Transverse colon (tissue), 4 donors: ENCODE results near the gene SYNGR1. TPM values are rescaled to one million over a fixed set of nuclear protein-coding genes. Genes with fewer than 3 reads are reported as not detected.

Experiments
- DNase-seq: peaks from one replicate; pipeline ENCODE4 v3.0.0-alpha.2; 2019
- H3K27ac ChIP-seq, 4 donors: fragments of 200-600 bp; sonication (generic); 2 replicates each; pipeline ENCODE4 v1.5.1; 2016 to 2018; ENCODE audit warnings: inconsistent platforms in 4 of 4
- H3K27me3 ChIP-seq: fragments of 200-600 bp; sonication (generic); 2 replicates; pipeline ENCODE4 v1.5.1; 2017; ENCODE audit warnings: inconsistent platforms
- H3K36me3 ChIP-seq, 4 donors: fragments of 200-600 bp; sonication (generic); 2 replicates each; pipeline ENCODE4 v1.5.1; 2017 to 2019; ENCODE audit warnings: inconsistent platforms in 4 of 4
- H3K4me1 ChIP-seq, 4 donors: fragments of 200-600 bp; sonication (generic); 2 replicates each; pipeline ENCODE4 v1.5.1; 2017 to 2020; ENCODE audit warnings: inconsistent platforms in 4 of 4
- H3K4me3 ChIP-seq, 4 donors: fragments of 200-600 bp; sonication (generic); 1 replicate in 1 of 4; 2 replicates in 3 of 4; pipeline versions ENCODE4 v1.5.1 to v1.6.1; 2017 to 2019; ENCODE audit warnings: inconsistent platforms in 4 of 4
- H3K9me3 ChIP-seq, 2 donors: fragments of 200-600 bp; sonication (generic); 2 replicates each; pipeline ENCODE4 v1.5.1; 2017 to 2019; ENCODE audit warnings: inconsistent platforms in 2 of 2
- EP300 ChIP-seq: sonication (generic); formaldehyde crosslinking; IDR thresholded peaks from one replicate; pipeline ENCODE4 v1.6.1; 2017; ENCODE audit warnings: antibody characterized with exemption, low read depth
- POLR2A ChIP-seq: fragments of 450-650 bp; IDR thresholded peaks from one replicate; pipeline ENCODE4 v1.6.1; 2016; ENCODE audit warnings: antibody characterized with exemption, mild to moderate bottlenecking, moderate library complexity
- POLR2AphosphoS5 ChIP-seq, 3 donors: sonication (generic); formaldehyde crosslinking; IDR thresholded peaks; one replicate each; pipeline ENCODE4 v1.6.1; 2016; ENCODE audit warnings: antibody characterized with exemption in 3 of 3
- WGBS, 2 donors: methylation state at CpG; one replicate each; pipeline ENCODE4 v1.1.5; 2018; ENCODE audit warnings: low coverage in 1 of 2; 5-methylcytosine and 5-hydroxymethylcytosine counted together
- in situ Hi-C, 4 donors: fragments of 200-750 bp; cut with MboI; loops; one replicate each; pipeline versions ENCODE4 v1.15.0 to v1.15.1; 2017; ENCODE audit warnings: low sequenced_read_pairs in 3 of 4, low pct_ligation_motif_present in 1 of 4, low pct_unique_long_range_greater_than_20kb in 1 of 4
- intact Hi-C: fragments of 100-400 bp; cut with DNase I; formaldehyde crosslinking; loops from one replicate; pipeline ENCODE4 v1.15.1; 2023; ENCODE audit warnings: low total_unique reads
- total RNA-seq, 4 donors: library from RNA; depleted of rRNA; stranded (reverse); fragments of >200 nt; gene quantifications; one replicate each; pipeline ENCODE4 v1.1.0, GENCODE V29; 2016
- TF ChIP-seq, protein P1 (sequence below), 5 experiments: fragments of 200-600 bp in 3 of 5; fragments of 450-650 bp in 2 of 5; sonication (generic) in 3 of 5; IDR thresholded peaks; 1 replicate in 2 of 5; 2 replicates in 3 of 5; pipeline ENCODE4 v1.5.1; 2016 to 2017; ENCODE audit warnings: antibody characterized with exemption in 5 of 5, inconsistent platforms in 3 of 5, mild to moderate bottlenecking in 2 of 5, moderate library complexity in 1 of 5

SYNGR1 gene
- total RNA-seq, 4 donors from 2014 or later = 6.7 to 10.5 (median 8.0) TPM

- H3K27me3 ChIP-seq = peaks cover 5% of the 10 kb centered on the region
- H3K9me3 ChIP-seq = no peaks in the 10 kb centered on the region
- H3K4me3 ChIP-seq = no peak overlapping the region
- H3K27ac ChIP-seq = no peak overlapping the region
- in situ Hi-C loops (loop anchor here in 3 of 4 donors (10.0 to 25.0 kb wide), 2 partner anchors 128 to 290 kb away; partner anchors contain the start of genes APOBEC3C (in 2 of the 3) and APOBEC3D (in 2 of the 3)), intact Hi-C loops (no loop called here)
- H3K36me3 ChIP-seq = no peaks in the 10 kb centered on the region
- no peak for DNase-seq
- 84 to 100% methylated on average over 1 to 2 of the region's 2 CpGs for WGBS, 2 donors
- TF ChIP-seq POLR2A (no peak), EP300 (no peak), POLR2AphosphoS5 (IDR thresholded peaks at IDR 0.05) (no peak)
- TF ChIP-seq, protein P1, sequence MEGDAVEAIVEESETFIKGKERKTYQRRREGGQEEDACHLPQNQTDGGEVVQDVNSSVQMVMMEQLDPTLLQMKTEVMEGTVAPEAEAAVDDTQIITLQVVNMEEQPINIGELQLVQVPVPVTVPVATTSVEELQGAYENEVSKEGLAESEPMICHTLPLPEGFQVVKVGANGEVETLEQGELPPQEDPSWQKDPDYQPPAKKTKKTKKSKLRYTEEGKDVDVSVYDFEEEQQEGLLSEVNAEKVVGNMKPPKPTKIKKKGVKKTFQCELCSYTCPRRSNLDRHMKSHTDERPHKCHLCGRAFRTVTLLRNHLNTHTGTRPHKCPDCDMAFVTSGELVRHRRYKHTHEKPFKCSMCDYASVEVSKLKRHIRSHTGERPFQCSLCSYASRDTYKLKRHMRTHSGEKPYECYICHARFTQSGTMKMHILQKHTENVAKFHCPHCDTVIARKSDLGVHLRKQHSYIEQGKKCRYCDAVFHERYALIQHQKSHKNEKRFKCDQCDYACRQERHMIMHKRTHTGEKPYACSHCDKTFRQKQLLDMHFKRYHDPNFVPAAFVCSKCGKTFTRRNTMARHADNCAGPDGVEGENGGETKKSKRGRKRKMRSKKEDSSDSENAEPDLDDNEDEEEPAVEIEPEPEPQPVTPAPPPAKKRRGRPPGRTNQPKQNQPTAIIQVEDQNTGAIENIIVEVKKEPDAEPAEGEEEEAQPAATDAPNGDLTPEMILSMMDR (IDR thresholded peaks at IDR 0.05) = no peak
- peaks cover 6 to 18% (median 13%) of the 10 kb centered on the region in 4 donors for H3K4me1 ChIP-seq
These were observed 47.3 kb upstream of the SYNGR1 start for GRCh38 chr22:39302431-39302960.

GRCh38 chr22:39303358-39303757, 46.4 kb upstream of the SYNGR1 start:
- Histone ChIP-seq H3K27me3 (peaks cover 5% of the 10 kb centered on the region), H3K4me1 (peaks cover 1 to 10% (median 8%) of the 10 kb centered on the region in 4 donors), H3K9me3 (no peaks in the 10 kb centered on the region), H3K27ac (no peak overlapping the region), H3K36me3 (no peaks in the 10 kb centered on the region), H3K4me3 (no peak overlapping the region)
- no peak for DNase-seq
- intact Hi-C loops = no loop called here
- TF ChIP-seq EP300 (no peak), POLR2A (no peak), POLR2AphosphoS5 (IDR thresholded peaks at IDR 0.05) (no peak)
- TF ChIP-seq, protein P1 (IDR thresholded peaks at IDR 0.05) = no peak
- WGBS, 2 donors = 82% methylated on average over 11 of the region's 11 CpGs; no CpG with 5 or more reads in 1 of the 2 donors
- in situ Hi-C loops = loop anchor here in 3 of 4 donors (10.0 to 25.0 kb wide), 2 partner anchors 129 to 291 kb away; partner anchors contain the start of genes APOBEC3C (in 2 of the 3) and APOBEC3D (in 2 of the 3)

GRCh38 chr22:39303892-39304671, 45.7 kb upstream of the SYNGR1 start:
- no peak for DNase-seq
- Histone ChIP-seq H3K36me3 (no peaks in the 10 kb centered on the region), H3K27me3 (peaks cover 5% of the 10 kb centered on the region), H3K4me1 (peaks cover 0 to 12% (median 9%) of the 10 kb centered on the region in 4 donors), H3K4me3 (no peak overlapping the region), H3K27ac (no peak overlapping the region), H3K9me3 (no peaks in the 10 kb centered on the region)
- in situ Hi-C loops (loop anchor here in 3 of 4 donors (10.0 to 25.0 kb wide), 2 partner anchors 129 to 292 kb away; partner anchors contain the start of genes APOBEC3C (in 2 of the 3) and APOBEC3D (in 2 of the 3)), intact Hi-C loops (no loop called here)
- no peak for TF ChIP-seq EP300
- TF ChIP-seq, protein P1 (IDR thresholded peaks at IDR 0.05) = no peak
- no peak for TF ChIP-seq POLR2A
- no peak for TF ChIP-seq POLR2AphosphoS5 (IDR thresholded peaks at IDR 0.05)
- WGBS, 2 donors = 75 to 76% methylated on average over 7 to 16 of the region's 16 CpGs
